ENCODE data around the gene MOB2. TPM values are rescaled to one million over a fixed set of nuclear protein-coding genes. Genes with fewer than 3 reads are reported as not detected.

The MOB2 gene
- total RNA-seq, 1 donor, result 16.8 TPM

GRCh38 chr11:1499899-1500298, 13.3 kb upstream of the MOB2 start:
- no peak overlapping the region for H3K4me3 ChIP-seq (ENCODE audit: low read depth, low read length)
- DNase-seq (ENCODE audit: low read depth), result no peak
- TF ChIP-seq CTCF (IDR thresholded peaks at IDR 0.05; ENCODE audit: insufficient read depth, low read depth, low read length), result no peak

- no peak overlapping the region for H3K4me3 ChIP-seq (ENCODE audit: low read depth, low read length)
- no peak for DNase-seq (ENCODE audit: low read depth)
- no peak for TF ChIP-seq CTCF (IDR thresholded peaks at IDR 0.05; ENCODE audit: insufficient read depth, low read depth, low read length)
Measured at GRCh38 chr11:1499261-1499890, 12.8 kb upstream of the MOB2 start.

GRCh38 chr11:1498262-1498661, 11.7 kb upstream of the MOB2 start:
- no peak overlapping the region for H3K4me3 ChIP-seq (ENCODE audit: low read depth, low read length)
- no peak for TF ChIP-seq CTCF (IDR thresholded peaks at IDR 0.05; ENCODE audit: insufficient read depth, low read depth, low read length)
- DNase-seq (ENCODE audit: low read depth), result no peak

- H3K4me3 ChIP-seq (ENCODE audit: low read depth, low read length), result no peak overlapping the region
- no peak for DNase-seq (ENCODE audit: low read depth)
- no peak for TF ChIP-seq CTCF (IDR thresholded peaks at IDR 0.05; ENCODE audit: insufficient read depth, low read depth, low read length)
Measured at GRCh38 chr11:1497600-1497999, 11.0 kb upstream of the MOB2 start.

GRCh38 chr11:1496761-1497095, 10.1 kb upstream of the MOB2 start:
- no peak for TF ChIP-seq CTCF (IDR thresholded peaks at IDR 0.05; ENCODE audit: insufficient read depth, low read depth, low read length)
- H3K4me3 ChIP-seq (ENCODE audit: low read depth, low read length), result no peak overlapping the region
- no peak for DNase-seq (ENCODE audit: low read depth)

GRCh38 chr11:1496091-1496760, 9.6 kb upstream of the MOB2 start:
- no peak overlapping the region for H3K4me3 ChIP-seq (ENCODE audit: low read depth, low read length)
- no peak for DNase-seq (ENCODE audit: low read depth)
- no peak for TF ChIP-seq CTCF (IDR thresholded peaks at IDR 0.05; ENCODE audit: insufficient read depth, low read depth, low read length)

- DNase-seq (ENCODE audit: low read depth), result no peak
- TF ChIP-seq CTCF (IDR thresholded peaks at IDR 0.05; ENCODE audit: insufficient read depth, low read depth, low read length), result no peak
- no peak overlapping the region for H3K4me3 ChIP-seq (ENCODE audit: low read depth, low read length)
Measured at GRCh38 chr11:1494650-1495049, 8.1 kb upstream of the MOB2 start.
